H1 (cell line): ENCODE measurements around the gene PDE4C. TPM values are rescaled to one million over a fixed set of nuclear protein-coding genes. Genes with fewer than 3 reads are reported as not detected.

Source experiments
- CTCF ChIA-PET: fragments of 300-600 bp; sonication (Branson Sonifier 250); formaldehyde crosslinking; loops from one replicate; lab custom pipeline; 2021; ENCODE audit not compliant: partially characterized antibody; lab: Charles Lee
- POLR2A ChIA-PET: fragments of 300-600 bp; sonication (Branson Sonifier 250); formaldehyde crosslinking; loops from one replicate; lab custom pipeline; 2021; ENCODE audit warnings: inconsistent platforms; ENCODE audit not compliant: partially characterized antibody; lab: Charles Lee
- DNase-seq, 2 experiments: peaks; one replicate each; pipeline versions ENCODE4 v3.0.0 to v3.0.0-alpha.2; 2010 to 2022; ENCODE audit warnings: low spot score in 2 of 2, low read depth in 1 of 2, mixed read lengths in 1 of 2
- FAIRE-seq: peaks from 2 replicates; lab custom pipeline; 2011; peaks lifted over from hg19 to GRCh38; lab: Jason Lieb, UNC
- H2AFZ ChIP-seq: 2 replicates; pipeline ENCODE4 v1.8.1; 2012; ENCODE audit warnings: low read length, inconsistent platforms
- H2AK5ac ChIP-seq: 2 replicates; pipeline ENCODE4 v1.6.1; 2013; ENCODE audit warnings: low read depth, low read length
- H2BK120ac ChIP-seq: replicated peaks from 2 replicates; pipeline ENCODE3; 2013; ENCODE audit warnings: low read depth, low read length, inconsistent platforms
- H2BK12ac ChIP-seq: 2 replicates; pipeline ENCODE4 v1.6.1; 2013; ENCODE audit warnings: low read depth, low read length
- H2BK15ac ChIP-seq: 2 replicates; pipeline ENCODE4 v1.6.1; 2013; ENCODE audit warnings: low read length
- H2BK20ac ChIP-seq: 2 replicates; pipeline ENCODE4 v1.6.1; 2013; ENCODE audit warnings: low read length
- H2BK5ac ChIP-seq: 2 replicates; pipeline ENCODE4 v1.6.1; 2013; ENCODE audit warnings: low read depth, low read length
- H3K14ac ChIP-seq: 2 replicates; pipeline ENCODE4 v1.6.1; 2013; ENCODE audit warnings: inconsistent platforms; ENCODE audit not compliant: insufficient read length
- H3K18ac ChIP-seq: 2 replicates; pipeline ENCODE4 v1.6.1; 2013; ENCODE audit warnings: low read length; ENCODE audit errors: extremely low read depth
- H3K23ac ChIP-seq: 2 replicates; pipeline ENCODE4 v1.6.1; 2013; ENCODE audit warnings: inconsistent platforms; ENCODE audit not compliant: insufficient read length
- H3K23me2 ChIP-seq: 2 replicates; pipeline ENCODE4 v1.6.1; 2013; ENCODE audit warnings: low read depth, low read length
- H3K27ac ChIP-seq: 2 replicates; pipeline ENCODE4 v1.6.1; 2011; ENCODE audit warnings: low read depth, low read length, inconsistent platforms
- H3K27me3 ChIP-seq, 4 experiments: replicated peaks in 1 of 4; 1 replicate in 1 of 4; 2 replicates in 3 of 4; pipeline versions ENCODE4 v1.6.1 to v1.8.1; 2011 to 2013; ENCODE audit warnings: low read length in 3 of 4, mild to moderate bottlenecking in 3 of 4, inconsistent platforms in 2 of 4, mixed read lengths in 2 of 4, moderate library complexity in 1 of 4; ENCODE audit not compliant: control insufficient read depth in 3 of 4, insufficient read depth in 3 of 4; ENCODE audit errors: extremely low read depth in 1 of 4
- H3K36me3 ChIP-seq, 4 experiments: 2 replicates each; pipeline versions ENCODE4 v1.6.1 to v1.8.1; 2011 to 2013; ENCODE audit warnings: mild to moderate bottlenecking in 4 of 4, low read length in 3 of 4, moderate library complexity in 2 of 4, control low read depth in 1 of 4, inconsistent platforms in 1 of 4; ENCODE audit not compliant: insufficient read depth in 4 of 4, control insufficient read depth in 2 of 4
- H3K4ac ChIP-seq: replicated peaks from 2 replicates; pipeline ENCODE3; 2013; ENCODE audit warnings: low read length, low read depth, mixed read lengths, inconsistent platforms; ENCODE audit not compliant: insufficient read length
- H3K4me1 ChIP-seq, 4 experiments: replicated peaks in 1 of 4; 1 replicate in 1 of 4; 2 replicates in 3 of 4; pipeline versions ENCODE4 v1.6.1 to v1.8.1; 2011 to 2013; ENCODE audit warnings: low read length in 3 of 4, inconsistent platforms in 2 of 4, mixed read lengths in 1 of 4; ENCODE audit not compliant: insufficient read depth in 4 of 4, control insufficient read depth in 3 of 4
- H3K4me2 ChIP-seq, 2 experiments: 2 replicates each; pipeline versions ENCODE4 v1.6.1 to v1.8.1; 2011 to 2013; ENCODE audit warnings: low read depth in 2 of 2, low read length in 2 of 2, control low read depth in 1 of 2, inconsistent platforms in 1 of 2, mild to moderate bottlenecking in 1 of 2; ENCODE audit not compliant: insufficient read depth in 1 of 2
- H3K4me3 ChIP-seq, 4 experiments: fragments of 200-600, 300-600 bp in 1 of 4; sonication (generic), shearing (Covaris generic), sonication (Bioruptor Twin) in 1 of 4; 2 replicates each; pipeline versions ENCODE4 v1.5.1 to v1.8.1; 2011 to 2016; ENCODE audit warnings: low read length in 4 of 4, low read depth in 3 of 4, control low read depth in 2 of 4, inconsistent platforms in 2 of 4, mild to moderate bottlenecking in 2 of 4, mixed read lengths in 1 of 4, moderate library complexity in 1 of 4; ENCODE audit not compliant: insufficient read depth in 2 of 4; ENCODE audit errors: extremely low read depth in 1 of 4
- H3K56ac ChIP-seq: replicated peaks from 2 replicates; pipeline ENCODE3; 2013; ENCODE audit warnings: low read depth, mild to moderate bottlenecking, mixed read lengths, low read length, inconsistent platforms; ENCODE audit not compliant: insufficient read length
- H3K79me1 ChIP-seq: 2 replicates; pipeline ENCODE4 v1.6.1; 2013; ENCODE audit warnings: low read depth, low read length, control low read depth
- H3K79me2 ChIP-seq, 2 experiments: 2 replicates each; pipeline versions ENCODE4 v1.6.1 to v1.8.1; 2012 to 2013; ENCODE audit warnings: low read length in 2 of 2, mild to moderate bottlenecking in 2 of 2, inconsistent platforms in 1 of 2; ENCODE audit not compliant: insufficient read depth in 2 of 2, control insufficient read depth in 1 of 2
- H3K9ac ChIP-seq, 4 experiments: replicated peaks in 1 of 4; 1 replicate in 1 of 4; 2 replicates in 3 of 4; pipeline versions ENCODE4 v1.6.1 to v1.8.1; 2011 to 2013; ENCODE audit warnings: low read depth in 3 of 4, low read length in 3 of 4, control low read depth in 2 of 4, mild to moderate bottlenecking in 2 of 4, moderate library complexity in 2 of 4, inconsistent platforms in 1 of 4; ENCODE audit errors: extremely low read depth in 1 of 4
- H3K9me3 ChIP-seq, 2 experiments: 2 replicates each; pipeline versions ENCODE4 v1.6.1 to v1.8.1; 2012 to 2013; ENCODE audit warnings: mild to moderate bottlenecking in 2 of 2, moderate library complexity in 2 of 2, control low read depth in 1 of 2, inconsistent platforms in 1 of 2, low read depth in 1 of 2, low read length in 1 of 2, mixed read lengths in 1 of 2; ENCODE audit not compliant: insufficient read depth in 2 of 2
- H4K20me1 ChIP-seq, 2 experiments: replicated peaks in 1 of 2; 2 replicates each; pipeline versions ENCODE3 to v1.8.1; 2011 to 2013; ENCODE audit warnings: inconsistent platforms in 2 of 2, low read length in 2 of 2, mild to moderate bottlenecking in 1 of 2; ENCODE audit not compliant: insufficient read depth in 2 of 2, control insufficient read depth in 1 of 2
- H4K5ac ChIP-seq: 2 replicates; pipeline ENCODE4 v1.6.1; 2013; ENCODE audit warnings: low read length, low read depth, mixed read lengths, inconsistent platforms; ENCODE audit not compliant: insufficient read length
- H4K8ac ChIP-seq: 2 replicates; pipeline ENCODE4 v1.8.0; 2013; ENCODE audit warnings: mild to moderate bottlenecking, moderate library complexity, low read length, inconsistent platforms; ENCODE audit not compliant: insufficient read depth; ENCODE audit errors: extremely low read depth
- H4K91ac ChIP-seq: replicated peaks from 2 replicates; pipeline ENCODE3; 2013; ENCODE audit warnings: low read length, mixed read lengths, inconsistent platforms; ENCODE audit not compliant: insufficient read length
- CTCF ChIP-seq, 3 experiments: IDR thresholded peaks; 1 replicate in 2 of 3; 2 replicates in 1 of 3; pipeline versions ENCODE4 v1.5.1 to v1.6.1; 2011; ENCODE audit warnings: low read length in 3 of 3, mild to moderate bottlenecking in 3 of 3, inconsistent platforms in 2 of 3, low read depth in 1 of 3, moderate library complexity in 1 of 3; ENCODE audit not compliant: insufficient read depth in 1 of 3; ENCODE audit errors: control extremely low read depth in 1 of 3
- EP300 ChIP-seq, 2 experiments: IDR thresholded peaks; 1 replicate in 1 of 2; 2 replicates in 1 of 2; pipeline ENCODE4 v1.6.1; 2011 to 2012; ENCODE audit warnings: low read depth in 2 of 2, low read length in 2 of 2, mild to moderate bottlenecking in 2 of 2, borderline replicate concordance in 1 of 2, inconsistent platforms in 1 of 2, moderate library complexity in 1 of 2
- GABPA ChIP-seq: IDR thresholded peaks from 2 replicates; pipeline ENCODE4 v1.6.1; 2011; ENCODE audit warnings: mild to moderate bottlenecking, low read length, moderate library complexity, borderline replicate concordance; ENCODE audit not compliant: insufficient read depth
- GTF2F1 ChIP-seq: IDR thresholded peaks from 2 replicates; pipeline ENCODE4 v1.6.1; 2012; ENCODE audit warnings: low read depth, low read length, improper control_type of control experiment, borderline replicate concordance
- JUND ChIP-seq: IDR thresholded peaks from 2 replicates; pipeline ENCODE4 v1.6.1; 2011; ENCODE audit warnings: mild to moderate bottlenecking, improper control_type of control experiment, low read length
- KDM4A ChIP-seq: IDR thresholded peaks from one replicate; pipeline ENCODE4 v1.7.1; 2012; ENCODE audit warnings: low read depth, mild to moderate bottlenecking, moderate library complexity, low read length, inconsistent platforms; ENCODE audit not compliant: severe bottlenecking
- PHF8 ChIP-seq: fragments of 200-600 bp; sonication (generic); conservative IDR thresholded peaks from 2 replicates; pipeline ENCODE4 v1.7.1; 2012; ENCODE audit warnings: low read depth, mild to moderate bottlenecking, inconsistent platforms, low read length, moderate library complexity
- RBBP5 ChIP-seq: IDR thresholded peaks from 2 replicates; pipeline ENCODE4 v1.7.1; 2012; ENCODE audit warnings: low read depth, mild to moderate bottlenecking, inconsistent platforms, low read length, moderate library complexity, borderline replicate concordance
- RXRA ChIP-seq: IDR thresholded peaks from 2 replicates; pipeline ENCODE4 v1.6.1; 2011; ENCODE audit warnings: low read depth, mild to moderate bottlenecking, low read length, moderate library complexity; ENCODE audit not compliant: insufficient read depth
- SIRT6 ChIP-seq: IDR thresholded peaks from one replicate; pipeline ENCODE4 v1.7.1; 2012; ENCODE audit warnings: low read length, inconsistent platforms
- WGBS, 2 experiments: shearing (Covaris generic) in 1 of 2; methylation state at CpG; one replicate each; pipeline versions ENCODE4 v1.1.6 to v1.1.7; 2013 to 2015; ENCODE audit warnings: low lambda C conversion rate in 2 of 2, mixed read lengths in 2 of 2, inconsistent platforms in 1 of 2, low coverage in 1 of 2, missing lambda C conversion rate in 1 of 2; ENCODE audit not compliant: insufficient replicate concordance in 2 of 2, insufficient coverage in 1 of 2, insufficient read length in 1 of 2; ENCODE audit errors: extremely low coverage in 1 of 2, missing lambda C conversion rate in 1 of 2; 5-methylcytosine and 5-hydroxymethylcytosine counted together
- polyA plus RNA-seq, 7 experiments: library from polyadenylated mRNA; depleted of rRNA in 3 of 7; stranded (reverse) in 5 of 7; unstranded in 2 of 7; fragments of >200 nt in 5 of 7; fragments of 200-250 nt in 2 of 7; gene quantifications; 1 replicate in 5 of 7; 2 replicates in 1 of 7; 4 replicates in 1 of 7; pipeline versions ENCODE4 v1.2.1 to v1.2.3, GENCODE V29; 2011 to 2013; ENCODE audit warnings: missing spikeins in 2 of 7, mixed read lengths in 2 of 7
- total RNA-seq: library from RNA; stranded (reverse); fragmentation: NEBNext Ultra II Directional; extraction: Animal tissue kit (Norgen Biotek cat#: 25700); gene quantifications from 2 replicates; pipeline ENCODE4 v1.2.1, GENCODE V29; 2021

The PDE4C gene
- total and polyA plus RNA-seq, 2 of the 8 experiments (the other 6 are each of a cell fraction or from before 2014, with no cell fraction given): 2.7 to 3.1 TPM

DNA sequence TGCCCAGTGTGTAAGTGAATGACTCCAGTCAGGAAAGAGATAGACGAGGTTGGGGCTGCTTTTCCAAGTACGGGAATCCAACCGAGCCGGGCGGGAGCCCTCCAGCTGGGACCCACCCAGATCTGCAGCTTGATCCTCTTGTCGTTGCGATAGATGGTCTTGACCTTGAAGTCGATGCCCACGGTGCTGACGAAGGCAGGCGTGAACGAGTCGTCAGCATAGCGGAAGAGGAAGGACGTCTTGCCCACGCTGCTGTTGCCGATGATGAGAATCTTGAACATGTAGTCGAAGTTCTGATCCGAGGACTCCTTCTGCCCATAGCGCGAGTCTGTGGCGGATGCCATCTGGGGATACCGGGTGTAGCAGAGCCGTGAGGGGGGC lies 23.9 kb downstream of the PDE4C start:
- H3K4me2 ChIP-seq: no peak overlapping the region; a peak in 1 of 4 replicates
- no peak overlapping the region for H3K56ac ChIP-seq
- peak overlapping the region in 1 of 4 experiments; percentile 73; a peak in 1 of 8 replicates for H3K4me3 ChIP-seq
- no peak for TF ChIP-seq SIRT6
- TF ChIP-seq JUND: no peak
- TF ChIP-seq RBBP5: no peak
- TF ChIP-seq CTCF (IDR thresholded peaks at IDR 0.05; ENCODE audit: control extremely low read depth in 1 of 3, insufficient read depth in 1 of 3, low read depth in 1 of 3, low read length in 3 of 3): no peak
- TF ChIP-seq EP300 (IDR thresholded peaks at IDR 0.05; ENCODE audit: borderline replicate concordance in 1 of 2, low read depth in 2 of 2, low read length in 2 of 2): no peak
- TF ChIP-seq GTF2F1: no peak
- TF ChIP-seq RXRA: no peak
- no peak for TF ChIP-seq KDM4A
- no peak for TF ChIP-seq GABPA
- no peak for TF ChIP-seq PHF8

More for the DNA sequence above, 23.9 kb downstream of the PDE4C start:
- no peak overlapping the region for H2BK15ac ChIP-seq
- peaks cover 0 to 11% (median 7%) of the 10 kb centered on the region in 4 experiments; a peak in 5 of 7 replicates for H3K4me1 ChIP-seq
- no peak overlapping the region for H4K8ac ChIP-seq
- H4K91ac ChIP-seq: no peak overlapping the region
- H3K18ac ChIP-seq: no peak overlapping the region
- no peak overlapping the region for H4K5ac ChIP-seq
- no peak overlapping the region for H2AK5ac ChIP-seq
- no peak overlapping the region for H3K14ac ChIP-seq
- no peaks in the 10 kb centered on the region; a peak in 1 of 7 replicates for H3K27me3 ChIP-seq
- H3K79me2 ChIP-seq: 0 out of 4 replicates have a peak, but pooled peaks cover 0 to 4% of the 10 kb centered on the region in 2 experiments
- H3K79me1 ChIP-seq: peaks cover 5% of the 10 kb centered on the region
- no peak overlapping the region for H2AFZ ChIP-seq
- no peak overlapping the region for H2BK12ac ChIP-seq
- no peak overlapping the region for H2BK20ac ChIP-seq
- peaks cover 12% of the 10 kb centered on the region for H3K23me2 ChIP-seq
- H3K27ac ChIP-seq: no peak overlapping the region
- H3K9ac ChIP-seq: no peak overlapping the region
- FAIRE-seq (no peak), DNase-seq (no peak)
- H3K23ac ChIP-seq: no peak overlapping the region
- peaks cover 6 to 9% (median 8%) of the 10 kb centered on the region in 4 experiments; a peak in 7 of 8 replicates for H3K36me3 ChIP-seq
- no peaks in the 10 kb centered on the region for H3K9me3 ChIP-seq
- no peak overlapping the region for H2BK120ac ChIP-seq
- 91% methylated on average over 19 of the region's 24 CpGs; no CpG with 5 or more reads in 1 of the 2 experiments for WGBS, 2 experiments
- ChIA-PET POLR2A (interaction anchor here (0.7 to 1.6 kb wide), 4 partner anchors 9 to 79 kb away, joined by 3 to 7 read pairs (median 4); partner anchors contain the start of gene JUND), CTCF (interaction anchor here (0.6 to 11.5 kb wide), 4 partner anchors 11 to 115 kb away, joined by 4 to 305 read pairs (median 11); a partner anchor contains a TSS)
- H2BK5ac ChIP-seq: no peak overlapping the region
- no peak overlapping the region for H3K4ac ChIP-seq
- H4K20me1 ChIP-seq: peaks cover 1 to 16% of the 10 kb centered on the region in 2 experiments
